Heart right ventricle (tissue), 16 donors: ENCODE data around the gene MS4A15. TPM values are rescaled to one million over a fixed set of nuclear protein-coding genes. Genes with fewer than 3 reads are reported as not detected.

Experiments used
- ATAC-seq, 8 donors: fragments of 200-7000 bp; cut with Tn5 transposase; one replicate each; pipeline ENCODE4 v1.9.1; 2020; ENCODE audit warnings: mild to moderate bottlenecking in 8 of 8, moderate library complexity in 8 of 8, moderate number of reproducible peaks in 1 of 8
- DNase-seq, 2 donors: peaks; one replicate each; pipeline ENCODE4 v3.0.0-alpha.2; 2020
- H3K27ac ChIP-seq, 10 donors: fragments of 200-600 bp; sonication (generic) in 2 of 10; one replicate each; pipeline versions ENCODE4 v1.5.0 to v1.8.0; 2020 to 2022; ENCODE audit warnings: mild to moderate bottlenecking in 3 of 10
- H3K27me3 ChIP-seq, 7 donors: fragments of 200-600 bp; one replicate each; pipeline ENCODE4 v1.8.0; 2021 to 2022; ENCODE audit warnings: mild to moderate bottlenecking in 2 of 7
- H3K36me3 ChIP-seq, 9 donors: fragments of 200-600 bp; sonication (generic) in 1 of 9; one replicate each; pipeline versions ENCODE4 v1.5.0 to v1.8.0; 2020 to 2022; ENCODE audit warnings: mild to moderate bottlenecking in 2 of 9
- H3K4me1 ChIP-seq, 9 donors: fragments of 200-600 bp; sonication (generic) in 1 of 9; one replicate each; pipeline versions ENCODE4 v1.5.0 to v1.8.0; 2020 to 2022; ENCODE audit warnings: mild to moderate bottlenecking in 4 of 9
- H3K4me3 ChIP-seq, 10 donors: fragments of 200-600 bp; sonication (generic) in 2 of 10; one replicate each; pipeline versions ENCODE4 v1.5.0 to v1.8.0; 2020 to 2022; ENCODE audit warnings: mild to moderate bottlenecking in 7 of 10, moderate library complexity in 2 of 10
- H3K9me3 ChIP-seq, 11 donors: fragments of 200-600 bp in 10 of 11; sonication (generic) in 2 of 11; one replicate each; pipeline versions ENCODE4 v1.5.0 to v1.8.0; 2013 to 2022; ENCODE audit warnings: mild to moderate bottlenecking in 2 of 11, control low read depth in 1 of 11, moderate library complexity in 1 of 11
- WGBS, 2 donors: extraction: QIAGEN DNeasy Blood & Tissue Kit; methylation state at CpG; one replicate each; pipeline ENCODE4 v1.1.7; 2013; ENCODE audit warnings: inconsistent platforms in 1 of 2; 5-methylcytosine and 5-hydroxymethylcytosine counted together
- intact Hi-C, 10 donors: fragments of 100-400 bp; cut with DNase I; formaldehyde crosslinking; loops; one replicate each; pipeline versions ENCODE4 v1.11.1 to v1.14.2; 2022
- polyA plus RNA-seq, 2 donors: library from polyadenylated mRNA; stranded (reverse); fragments of 200-250 nt; gene quantifications; one replicate each; pipeline ENCODE4 v1.2.3, GENCODE V29; 2013
- total RNA-seq, 10 donors: library from RNA; stranded (reverse); fragmentation: NEBNext Ultra II Directional in 3 of 10; extraction: Animal tissue kit (Norgen Biotek cat#: 25700) in 3 of 10; gene quantifications; one replicate each; pipeline versions ENCODE4 v1.2.1 to v1.2.4, GENCODE V29; 2021 to 2023
- TF ChIP-seq, protein P1 (sequence below), 9 donors: fragments of 200-600 bp; sonication (generic) in 2 of 9; IDR thresholded peaks; one replicate each; pipeline versions ENCODE4 v1.5.0 to v1.8.0; 2021 to 2022; ENCODE audit warnings: antibody characterized with exemption in 9 of 9, mild to moderate bottlenecking in 5 of 9, moderate library complexity in 1 of 9
- donor health status: Arrhythmogenic right ventricular cardiomyopathy.
- donor health status: ischemic (EF 13 %, LVEDD 7.1; RV severe dilation, severe dysfunction).
- donor health status: healthy with polysubstance abuse.
- donor health status: DM: no; HTN: yes; CAD: no.
- donor health status: DM: no; HTN: no; CAD: no.
- donor health status: ischemic (EF 25% LVEDD 6.9; RV normal size, moderate dysfunction).
- donor health status: ischemic (EF 25% LVEDD 5.7; RV mildly dilated, moderate dysfunction).
- donor health status: healthy.
- donor health status: DM: yes; HTN: yes; CAD: no.
- donor health status: Ischemic cardiomyopathy.
- donor health status: ischemic (EF 35%, LVEDD 5.7; RV mildly dilated, moderate dysfunction).
- donor health status: nonischemic (EF 11% LVEDD 7.7; RV severe dilation, severe dysfunction).
- donor health status: DM: yes; HTN: yes; CAD: no.
- donor health status: PGD.
- donor health status: ischemic (EF 29% LVEDD 5.4; RV normal size, mild dysfunction).
- donor health status: nonischemic (EF 23%, LVEDD 6.1; RV moderate dilation, normal function).

Gene MS4A15
- total and polyA plus RNA-seq, 12 donors: not detected

DNA sequence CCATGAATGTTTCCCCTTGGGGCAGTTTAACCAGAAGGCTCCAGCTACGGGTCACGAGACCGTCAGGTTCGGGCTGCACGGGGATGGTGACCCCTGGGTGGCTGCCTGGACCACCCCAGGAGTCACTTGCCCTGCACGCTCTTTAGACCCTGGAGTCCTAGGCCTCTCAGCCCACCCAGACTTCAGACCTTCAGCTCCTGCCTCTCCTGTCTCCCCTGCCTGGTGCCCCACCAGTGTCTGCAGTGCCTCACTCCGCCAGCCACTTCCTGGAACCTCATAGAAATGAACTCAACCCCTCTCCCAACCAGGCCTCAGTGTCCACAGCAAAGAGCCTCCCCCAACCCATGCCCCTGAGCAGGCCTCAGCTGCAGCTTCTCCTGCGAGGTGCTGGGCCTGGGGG, 16.0 kb downstream of the MS4A15 start:
- no peak overlapping the region for H3K4me3 ChIP-seq
- no peaks in the 10 kb centered on the region for H3K36me3 ChIP-seq
- 88 to 89% methylated on average over 8 of the region's 8 CpGs for WGBS, 2 donors
- TF ChIP-seq, protein P1, sequence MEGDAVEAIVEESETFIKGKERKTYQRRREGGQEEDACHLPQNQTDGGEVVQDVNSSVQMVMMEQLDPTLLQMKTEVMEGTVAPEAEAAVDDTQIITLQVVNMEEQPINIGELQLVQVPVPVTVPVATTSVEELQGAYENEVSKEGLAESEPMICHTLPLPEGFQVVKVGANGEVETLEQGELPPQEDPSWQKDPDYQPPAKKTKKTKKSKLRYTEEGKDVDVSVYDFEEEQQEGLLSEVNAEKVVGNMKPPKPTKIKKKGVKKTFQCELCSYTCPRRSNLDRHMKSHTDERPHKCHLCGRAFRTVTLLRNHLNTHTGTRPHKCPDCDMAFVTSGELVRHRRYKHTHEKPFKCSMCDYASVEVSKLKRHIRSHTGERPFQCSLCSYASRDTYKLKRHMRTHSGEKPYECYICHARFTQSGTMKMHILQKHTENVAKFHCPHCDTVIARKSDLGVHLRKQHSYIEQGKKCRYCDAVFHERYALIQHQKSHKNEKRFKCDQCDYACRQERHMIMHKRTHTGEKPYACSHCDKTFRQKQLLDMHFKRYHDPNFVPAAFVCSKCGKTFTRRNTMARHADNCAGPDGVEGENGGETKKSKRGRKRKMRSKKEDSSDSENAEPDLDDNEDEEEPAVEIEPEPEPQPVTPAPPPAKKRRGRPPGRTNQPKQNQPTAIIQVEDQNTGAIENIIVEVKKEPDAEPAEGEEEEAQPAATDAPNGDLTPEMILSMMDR (IDR thresholded peaks at IDR 0.05): no peak
- no peak overlapping the region for H3K27ac ChIP-seq
- H3K9me3 ChIP-seq: no peaks in the 10 kb centered on the region
- DNase-seq: no peak
- peaks cover 0 to 26% (median 10%) of the 10 kb centered on the region in 7 donors for H3K27me3 ChIP-seq
- ATAC-seq: no peak
- intact Hi-C loops: loop anchor here in 2 of 10 donors (10.0 kb wide), 1 partner anchor 122 kb away; no protein-coding TSS in a partner anchor
- H3K4me1 ChIP-seq: peaks cover 4 to 30% (median 18%) of the 10 kb centered on the region in 9 donors

DNA sequence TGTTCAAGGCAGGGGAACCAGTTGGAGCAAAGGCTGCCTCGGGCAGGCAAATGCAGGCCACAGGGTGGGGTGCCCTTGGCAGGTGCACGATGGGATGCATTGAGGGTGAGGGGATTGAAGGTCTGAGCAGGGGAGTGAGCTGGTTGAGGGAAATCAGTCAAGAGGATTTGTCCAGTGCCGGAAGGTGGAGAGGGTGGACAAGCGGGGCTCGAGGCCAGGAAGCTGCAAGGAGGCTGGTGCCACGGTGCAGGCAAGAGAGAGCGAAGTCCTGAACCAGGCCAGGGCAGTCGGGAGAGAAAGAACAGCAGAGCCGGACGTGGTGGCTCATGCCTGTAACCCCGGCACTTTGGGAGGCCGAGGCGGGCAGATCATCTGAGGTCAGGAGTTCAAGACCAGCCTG, 18.1 kb downstream of the MS4A15 start:
- Histone ChIP-seq H3K36me3 (no peaks in the 10 kb centered on the region), H3K4me1 (peaks cover 4 to 33% (median 18%) of the 10 kb centered on the region in 9 donors), H3K27me3 (peaks cover 0 to 16% (median 3%) of the 10 kb centered on the region in 7 donors), H3K9me3 (no peaks in the 10 kb centered on the region), H3K4me3 (no peak overlapping the region), H3K27ac (no peak overlapping the region)
- TF ChIP-seq, protein P1 (IDR thresholded peaks at IDR 0.05): no peak
- DNase-seq (no peak), ATAC-seq (no peak)
- intact Hi-C loops: loop anchor here in 9 of 10 donors (5.0 to 10.0 kb wide), 8 partner anchors 53 to 413 kb away; no protein-coding TSS in a partner anchor
- WGBS, 2 donors: 78 to 82% methylated on average over 13 of the region's 13 CpGs

DNA sequence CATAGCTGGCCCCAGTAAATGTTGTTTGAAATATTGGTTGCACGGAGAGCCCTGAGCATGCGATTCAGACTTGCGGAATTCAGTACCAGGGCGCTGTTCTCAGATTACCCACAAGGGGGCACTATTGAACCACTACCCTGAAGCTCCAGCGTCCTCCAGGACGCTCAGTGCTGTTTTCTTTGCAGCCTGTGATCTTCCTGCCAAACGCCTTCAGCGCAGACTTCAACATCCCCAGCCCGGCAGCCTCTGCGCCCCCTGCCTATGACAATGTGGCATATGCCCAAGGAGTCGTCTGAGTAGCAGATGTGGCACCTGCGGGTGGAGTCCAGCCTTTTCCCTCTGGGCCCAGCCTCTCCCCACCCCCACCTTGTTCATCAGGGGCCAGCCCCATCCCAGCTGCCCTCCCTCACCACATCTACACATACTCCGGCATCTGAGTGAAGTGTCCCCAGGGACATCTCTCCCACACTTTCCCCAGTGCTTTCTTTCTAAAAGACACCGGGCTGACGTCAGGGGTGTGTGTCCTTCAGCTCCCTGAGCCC, 18.8 kb downstream of the MS4A15 start:
- Histone ChIP-seq H3K9me3 (no peaks in the 10 kb centered on the region), H3K27ac (peak overlapping the region in 6 of 10 donors; percentile 4 to 59 (median 34)), H3K36me3 (no peaks in the 10 kb centered on the region), H3K4me3 (peak overlapping the region in 1 of 10 donors; percentile 12), H3K4me1 (peaks cover 4 to 33% (median 18%) of the 10 kb centered on the region in 9 donors), H3K27me3 (peaks cover 0 to 15% (median 3%) of the 10 kb centered on the region in 7 donors)
- ATAC-seq: peak; percentile 82 to 92 (median 88)
- peak; percentile 60 to 89 for DNase-seq
- intact Hi-C loops: loop anchor here in 9 of 10 donors (5.0 to 10.0 kb wide), 8 partner anchors 52 to 412 kb away; no protein-coding TSS in a partner anchor
- TF ChIP-seq, protein P1 (IDR thresholded peaks at IDR 0.05): peak; percentile 87 to 96 (median 93)
- WGBS, 2 donors: 10% methylated on average over 15 of the region's 15 CpGs

DNA sequence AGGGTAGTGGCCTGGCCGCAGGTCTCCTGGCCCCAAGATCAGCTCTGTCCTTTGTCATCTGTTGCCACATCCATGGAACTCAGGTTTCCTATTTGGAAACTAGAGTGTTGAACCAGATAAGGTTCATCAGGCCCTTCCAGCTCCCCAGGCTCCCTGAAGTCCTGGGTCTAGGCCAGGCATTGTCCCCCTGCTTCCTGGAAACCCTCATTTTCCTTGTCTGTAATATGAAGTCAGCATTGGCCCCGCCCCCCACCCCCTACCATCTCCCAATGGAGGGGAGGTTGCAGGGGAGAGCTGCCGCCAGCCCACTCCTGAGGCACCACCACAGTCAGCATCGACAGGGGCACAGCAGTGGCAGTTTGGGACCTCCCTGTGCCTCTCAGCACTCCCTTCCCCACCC, 19.5 kb downstream of the MS4A15 start:
- peak overlapping the region in 5 of 10 donors; percentile 4 to 59 (median 45) for H3K27ac ChIP-seq
- TF ChIP-seq, protein P1 (IDR thresholded peaks at IDR 0.05): no peak
- DNase-seq (peak in 1 of 2 donors; percentile 23), ATAC-seq (peak in 6 of 8 donors; percentile 6 to 52 (median 24))
- H3K27me3 ChIP-seq: peaks cover 0 to 12% (median 3%) of the 10 kb centered on the region in 7 donors
- WGBS, 2 donors: 71% methylated on average over 4 of the region's 4 CpGs
- no peaks in the 10 kb centered on the region for H3K9me3 ChIP-seq
- no peak overlapping the region for H3K4me3 ChIP-seq
- H3K36me3 ChIP-seq: no peaks in the 10 kb centered on the region
- intact Hi-C loops: loop anchor here in 9 of 10 donors (5.0 to 10.0 kb wide), 8 partner anchors 51 to 411 kb away; no protein-coding TSS in a partner anchor
- H3K4me1 ChIP-seq: peaks cover 4 to 33% (median 18%) of the 10 kb centered on the region in 9 donors
